HEK293T (cell line): ENCODE results near the gene ZDHHC14.

ENCODE experiments used
- SP1 ChIP-seq: fragments of 450-650 bp; IDR thresholded peaks from 2 replicates; pipeline ENCODE4 v1.6.1; 2017
- ZNF384 ChIP-seq: fragments of 450-650 bp; IDR thresholded peaks from 2 replicates; pipeline ENCODE4 v1.6.1; 2016

GRCh38 chr6:157522472-157522871 lies 141.5 kb downstream of the ZDHHC14 start:
- TF ChIP-seq SP1 (no peak), ZNF384 (no peak)
